Neural cell (in vitro differentiated cells): ENCODE data around the gene CIBAR2. TPM values are rescaled to one million over a fixed set of nuclear protein-coding genes. Genes with fewer than 3 reads are reported as not detected.

ENCODE experiments used
- H2AFZ ChIP-seq: fragments of 200-600, 300-800 bp; sonication (generic), shearing (Covaris generic); 2 replicates; pipeline ENCODE4 v1.6.0; 2014; ENCODE audit warnings: low read depth, mild to moderate bottlenecking, antibody characterized with exemption, low read length, moderate library complexity
- H3F3A ChIP-seq: fragments of 200-600 bp; shearing (Covaris generic); 2 replicates; pipeline ENCODE4 v1.6.1; 2016; ENCODE audit warnings: mild to moderate bottlenecking, moderate library complexity, mixed read lengths, antibody characterized with exemption, low read length; ENCODE audit not compliant: insufficient read depth, poor library complexity, severe bottlenecking
- H3K27ac ChIP-seq: fragments of 200-600, 300-800 bp; sonication (generic), shearing (Covaris generic); 2 replicates; pipeline ENCODE4 v1.5.1; 2014; ENCODE audit warnings: mild to moderate bottlenecking, low read length, moderate library complexity
- H3K27me3 ChIP-seq: fragments of 300-800, 200-600 bp; sonication (generic), shearing (Covaris generic); 2 replicates; pipeline ENCODE4 v1.6.0; 2014; ENCODE audit warnings: mild to moderate bottlenecking, low read depth, low read length, moderate library complexity; ENCODE audit not compliant: insufficient read depth
- H3K36me3 ChIP-seq: fragments of 300-800, 200-600 bp; sonication (generic), shearing (Covaris generic); 2 replicates; pipeline ENCODE4 v1.5.1; 2014; ENCODE audit warnings: mild to moderate bottlenecking, antibody characterized with exemption, low read length, moderate library complexity; ENCODE audit not compliant: insufficient read depth
- H3K4me2 ChIP-seq: fragments of 300-800, 200-600 bp; sonication (generic), shearing (Covaris generic); 2 replicates; pipeline ENCODE4 v1.6.0; 2014; ENCODE audit warnings: mild to moderate bottlenecking, low read length
- H3K4me3 ChIP-seq: fragments of 300-800, 200-600 bp; sonication (generic), shearing (Covaris generic); 2 replicates; pipeline ENCODE4 v1.5.1; 2014; ENCODE audit warnings: mild to moderate bottlenecking, low read length, moderate library complexity
- H3K79me2 ChIP-seq: fragments of 200-600 bp; shearing (Covaris generic); replicated peaks from 2 replicates; pipeline ENCODE4 v1.6.0; 2014; ENCODE audit warnings: mild to moderate bottlenecking, low read length, moderate library complexity; ENCODE audit not compliant: insufficient read depth
- H3K9ac ChIP-seq: fragments of 300-800, 200-600 bp; sonication (generic), shearing (Covaris generic); 2 replicates; pipeline ENCODE4 v1.6.1; 2016; ENCODE audit warnings: mild to moderate bottlenecking, low read length, mixed read lengths
- H3K9me2 ChIP-seq: fragments of 200-600 bp; shearing (Covaris generic); 2 replicates; pipeline ENCODE4 v1.6.1; 2016; ENCODE audit warnings: mild to moderate bottlenecking, low read length, mixed read lengths; ENCODE audit not compliant: insufficient read depth
- H3K9me3 ChIP-seq: fragments of 200-600, 300-800 bp; sonication (generic), shearing (Covaris generic); 2 replicates; pipeline ENCODE4 v1.6.1; 2016; ENCODE audit warnings: mild to moderate bottlenecking, mixed run types, low read length, moderate library complexity, mixed read lengths
- H4K20me1 ChIP-seq: fragments of 200-600 bp; shearing (Covaris generic); 2 replicates; pipeline ENCODE4 v1.6.1; 2016; ENCODE audit warnings: mild to moderate bottlenecking, mixed run types; ENCODE audit not compliant: insufficient read depth
- EP300 ChIP-seq: fragments of 450-650 bp; conservative IDR thresholded peaks from 2 replicates; pipeline ENCODE4 v1.6.1; 2014; ENCODE audit warnings: antibody characterized with exemption, mild to moderate bottlenecking, moderate library complexity; ENCODE audit not compliant: poor library complexity, severe bottlenecking
- EZH2 ChIP-seq: fragments of 200-600, 300-800 bp; shearing (Covaris generic), sonication (generic); IDR thresholded peaks from 2 replicates; pipeline ENCODE4 v1.6.1; 2014; ENCODE audit warnings: antibody characterized with exemption, low read length, borderline replicate concordance, mild to moderate bottlenecking; ENCODE audit not compliant: insufficient read depth, poor library complexity, severe bottlenecking
- MXI1 ChIP-seq: fragments of 450-650 bp; conservative IDR thresholded peaks from 2 replicates; pipeline ENCODE4 v1.6.1; 2014; ENCODE audit warnings: antibody characterized with exemption, mild to moderate bottlenecking; ENCODE audit not compliant: poor library complexity, severe bottlenecking
- POLR2AphosphoS5 ChIP-seq: IDR thresholded peaks from 2 replicates; pipeline ENCODE4 v1.6.1; 2012
- RAD21 ChIP-seq: fragments of 450-650 bp; conservative IDR thresholded peaks from 2 replicates; pipeline ENCODE4 v1.6.1; 2014; ENCODE audit warnings: antibody characterized with exemption, mild to moderate bottlenecking, moderate library complexity
- SMC3 ChIP-seq: fragments of 450-650 bp; conservative IDR thresholded peaks from 2 replicates; pipeline ENCODE4 v1.6.1; 2014; ENCODE audit warnings: antibody characterized with exemption, mild to moderate bottlenecking, moderate library complexity; ENCODE audit not compliant: poor library complexity
- TAF1 ChIP-seq: IDR thresholded peaks from 2 replicates; pipeline ENCODE4 v1.6.1; 2012; ENCODE audit warnings: low read depth
- polyA plus RNA-seq: library from polyadenylated mRNA; depleted of rRNA; stranded (reverse); fragments of >200 nt; gene quantifications from 2 replicates; pipeline ENCODE4 v1.2.3, GENCODE V29; 2014
- TF ChIP-seq, protein P1 (sequence below): fragments of 450-650 bp; IDR thresholded peaks from 2 replicates; pipeline ENCODE4 v1.5.1; 2014; ENCODE audit warnings: antibody characterized with exemption, mild to moderate bottlenecking, moderate library complexity; ENCODE audit not compliant: poor library complexity, severe bottlenecking

The CIBAR2 gene
- polyA plus RNA-seq, 1 donor from 2014 or later, result not detected

- H4K20me1 ChIP-seq, result no peaks in the 10 kb centered on the region
- no peak for TF ChIP-seq RAD21
- TF ChIP-seq, protein P1, sequence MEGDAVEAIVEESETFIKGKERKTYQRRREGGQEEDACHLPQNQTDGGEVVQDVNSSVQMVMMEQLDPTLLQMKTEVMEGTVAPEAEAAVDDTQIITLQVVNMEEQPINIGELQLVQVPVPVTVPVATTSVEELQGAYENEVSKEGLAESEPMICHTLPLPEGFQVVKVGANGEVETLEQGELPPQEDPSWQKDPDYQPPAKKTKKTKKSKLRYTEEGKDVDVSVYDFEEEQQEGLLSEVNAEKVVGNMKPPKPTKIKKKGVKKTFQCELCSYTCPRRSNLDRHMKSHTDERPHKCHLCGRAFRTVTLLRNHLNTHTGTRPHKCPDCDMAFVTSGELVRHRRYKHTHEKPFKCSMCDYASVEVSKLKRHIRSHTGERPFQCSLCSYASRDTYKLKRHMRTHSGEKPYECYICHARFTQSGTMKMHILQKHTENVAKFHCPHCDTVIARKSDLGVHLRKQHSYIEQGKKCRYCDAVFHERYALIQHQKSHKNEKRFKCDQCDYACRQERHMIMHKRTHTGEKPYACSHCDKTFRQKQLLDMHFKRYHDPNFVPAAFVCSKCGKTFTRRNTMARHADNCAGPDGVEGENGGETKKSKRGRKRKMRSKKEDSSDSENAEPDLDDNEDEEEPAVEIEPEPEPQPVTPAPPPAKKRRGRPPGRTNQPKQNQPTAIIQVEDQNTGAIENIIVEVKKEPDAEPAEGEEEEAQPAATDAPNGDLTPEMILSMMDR, result no peak
- TF ChIP-seq EP300, result no peak
- TF ChIP-seq SMC3, result no peak
- no peak for TF ChIP-seq TAF1
- TF ChIP-seq EZH2, result no peak
- TF ChIP-seq POLR2AphosphoS5, result no peak
- H3K36me3 ChIP-seq, result peaks cover 4% of the 10 kb centered on the region
- no peak overlapping the region for H2AFZ ChIP-seq
- H3K27me3 ChIP-seq, result no peaks in the 10 kb centered on the region
- no peak overlapping the region for H3K4me3 ChIP-seq
- no peaks in the 10 kb centered on the region for H3K9me2 ChIP-seq
- H3K9ac ChIP-seq, result no peak overlapping the region
- H3F3A ChIP-seq, result no peaks in the 10 kb centered on the region
- H3K4me2 ChIP-seq, result no peak overlapping the region
- no peak overlapping the region for H3K27ac ChIP-seq
- H3K9me3 ChIP-seq, result no peaks in the 10 kb centered on the region
- H3K79me2 ChIP-seq, result no peaks in the 10 kb centered on the region
Observed at GRCh38 chr16:85081765-85082164, 30.5 kb downstream of the CIBAR2 start.

DNA sequence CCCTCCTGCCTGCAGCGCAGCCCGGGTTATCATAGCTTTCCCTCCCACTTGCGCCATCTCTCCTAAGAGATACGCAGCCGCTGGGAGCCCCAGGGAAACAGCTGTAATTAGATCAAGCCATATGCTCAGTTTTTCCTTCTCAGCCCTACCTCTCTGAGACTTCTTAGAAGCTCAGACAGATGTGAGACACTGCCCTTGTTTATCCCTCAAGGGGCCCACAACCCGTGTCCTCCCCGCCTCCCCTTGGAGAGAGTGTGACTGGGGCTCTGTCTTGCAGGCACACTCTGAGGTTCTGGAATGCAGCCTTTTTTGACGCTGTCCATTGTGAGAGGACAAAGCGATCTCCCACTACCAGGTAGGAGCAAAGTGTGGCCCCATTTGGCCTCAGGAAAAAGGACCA lies 31.2 kb downstream of the CIBAR2 start:
- Histone ChIP-seq H4K20me1 (no peaks in the 10 kb centered on the region), H3K4me3 (no peak overlapping the region), H2AFZ (no peak overlapping the region), H3K9ac (no peak overlapping the region), H3K27ac (no peak overlapping the region), H3K9me3 (no peaks in the 10 kb centered on the region), H3K79me2 (no peaks in the 10 kb centered on the region), H3F3A (no peaks in the 10 kb centered on the region), H3K27me3 (no peaks in the 10 kb centered on the region), H3K4me2 (no peak overlapping the region), H3K36me3 (peaks cover 4% of the 10 kb centered on the region), H3K9me2 (no peaks in the 10 kb centered on the region)
- no peak for TF ChIP-seq EP300
- TF ChIP-seq MXI1, result no peak

- Histone ChIP-seq H2AFZ (no peak overlapping the region), H3K79me2 (no peaks in the 10 kb centered on the region), H3F3A (no peaks in the 10 kb centered on the region), H3K4me2 (no peak overlapping the region), H3K9ac (no peak overlapping the region), H3K9me3 (no peaks in the 10 kb centered on the region), H3K9me2 (no peaks in the 10 kb centered on the region), H3K27ac (no peak overlapping the region), H4K20me1 (no peaks in the 10 kb centered on the region), H3K4me3 (no peak overlapping the region), H3K36me3 (peaks cover 4% of the 10 kb centered on the region), H3K27me3 (no peaks in the 10 kb centered on the region)
- TF ChIP-seq EP300, result no peak
- no peak for TF ChIP-seq TAF1
Observed at GRCh38 chr16:85079785-85080570, 32.3 kb downstream of the CIBAR2 start.
